Measurements from ENCODE around the gene SYT1.

- TF ChIP-seq CTCF (IDR thresholded peaks at IDR 0.05) (no peak), POLR2AphosphoS5 (IDR thresholded peaks at IDR 0.05) (no peak), POLR2A (IDR thresholded peaks at IDR 0.05; ENCODE audit: low read depth) (no peak)
Observed at GRCh38 chr12:79294590-79294989, 430.0 kb downstream of the SYT1 start.
